Activated T-cell treated with anti-CD3 and anti-CD28 coated beads, Interleukin-2, amount 50 U/mL, for 72 hours (primary cell): ENCODE data around the gene PNISR. TPM values are rescaled to one million over a fixed set of nuclear protein-coding genes. Genes with fewer than 3 reads are reported as not detected.
A peak's percentile ranks its signal among the peaks of the same experiment; 100 is the strongest.

ENCODE experiments used
- ATAC-seq, 2 donors: fragments of 150-1000 bp; cut with Tn5 transposase; replicated peaks in 1 of 2; 2 replicates each; pipeline ENCODE4 v1.10.0; 2021; ENCODE audit warnings: moderate library complexity in 2 of 2, mild to moderate bottlenecking in 1 of 2
- DNase-seq, 2 donors: peaks; one replicate each; pipeline ENCODE4 v3.0.0; 2021 to 2022; ENCODE audit warnings: mixed read lengths in 1 of 2
- H3K27ac Mint-ChIP-seq: one replicate; pipeline ENCODE4 v1.8.0; 2022; ENCODE audit warnings: mild to moderate bottlenecking, moderate library complexity, mixed read lengths
- H3K27me3 Mint-ChIP-seq: one replicate; pipeline ENCODE4 v1.8.0; 2022; ENCODE audit warnings: low read depth, mixed read lengths
- H3K36me3 Mint-ChIP-seq, 2 donors: one replicate each; pipeline ENCODE4 v1.8.0; 2022; ENCODE audit warnings: mixed read lengths in 2 of 2, mild to moderate bottlenecking in 1 of 2; ENCODE audit not compliant: insufficient read depth in 2 of 2
- H3K4me1 Mint-ChIP-seq: one replicate; pipeline ENCODE4 v1.8.0; 2022; ENCODE audit warnings: low read depth, mixed read lengths
- H3K4me3 Mint-ChIP-seq, 2 donors: one replicate each; pipeline ENCODE4 v1.8.0; 2022; ENCODE audit warnings: mild to moderate bottlenecking in 2 of 2, mixed read lengths in 2 of 2, moderate library complexity in 2 of 2
- H3K9me3 Mint-ChIP-seq, 2 donors: one replicate each; pipeline ENCODE4 v1.8.0; 2022; ENCODE audit warnings: mixed read lengths in 2 of 2
- total RNA-seq, 2 donors: library from RNA; stranded (reverse); gene quantifications; one replicate each; pipeline ENCODE4 v1.2.3, GENCODE V29; 2022

The PNISR gene
- total RNA-seq, 2 donors from 2014 or later, result 183 to 192 TPM

DNA sequence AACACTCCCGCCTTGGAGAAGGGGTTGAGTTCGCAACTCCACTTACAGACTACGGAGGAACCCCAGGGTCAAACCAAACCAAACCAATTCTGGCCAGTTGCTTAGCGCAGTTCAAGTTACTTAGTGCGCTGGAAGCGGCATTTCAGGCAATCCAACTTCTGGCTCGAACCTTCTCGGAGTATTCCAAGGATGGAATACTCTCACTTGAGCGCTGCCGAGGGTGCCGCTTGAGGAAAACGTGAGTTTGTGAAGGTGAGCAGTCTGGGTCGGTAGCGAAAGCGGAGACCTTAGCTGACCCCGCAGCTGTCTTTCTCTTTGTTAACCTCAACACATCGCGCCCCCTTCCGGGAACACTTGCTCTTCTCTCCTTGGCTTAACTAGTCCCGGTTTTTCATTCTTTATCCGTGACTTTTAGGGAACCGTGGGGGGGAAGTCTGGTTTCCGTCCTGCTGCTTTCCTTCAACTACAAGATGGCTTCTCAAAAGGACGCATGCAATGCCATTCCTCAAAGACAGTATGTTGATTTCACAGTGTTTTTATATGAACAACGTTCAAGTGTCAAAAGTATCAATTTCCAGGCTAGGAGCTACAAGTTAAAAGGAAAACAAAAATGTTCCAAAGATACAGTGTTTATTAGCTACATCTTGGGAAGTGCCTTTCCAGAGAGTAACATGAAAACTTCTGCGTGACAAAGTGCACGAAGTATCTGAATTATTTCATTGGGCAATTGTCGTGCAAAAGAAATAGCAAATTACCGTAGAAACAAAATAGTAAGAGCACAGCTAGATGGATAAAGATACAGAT is 741 bp upstream of the PNISR start:
- Mint-ChIP-seq H3K4me3 (peak overlapping the region; percentile 91 to 95), H3K9me3 (no peaks in the 10 kb centered on the region), H3K27ac (peak overlapping the region; percentile 97), H3K4me1 (peaks cover 58% of the 10 kb centered on the region), H3K27me3 (no peaks in the 10 kb centered on the region), H3K36me3 (peaks cover 5 to 25% of the 10 kb centered on the region in 2 donors)
- ATAC-seq, result peak; percentile 49 to 60
- peak; percentile 66 to 67 for DNase-seq

DNA sequence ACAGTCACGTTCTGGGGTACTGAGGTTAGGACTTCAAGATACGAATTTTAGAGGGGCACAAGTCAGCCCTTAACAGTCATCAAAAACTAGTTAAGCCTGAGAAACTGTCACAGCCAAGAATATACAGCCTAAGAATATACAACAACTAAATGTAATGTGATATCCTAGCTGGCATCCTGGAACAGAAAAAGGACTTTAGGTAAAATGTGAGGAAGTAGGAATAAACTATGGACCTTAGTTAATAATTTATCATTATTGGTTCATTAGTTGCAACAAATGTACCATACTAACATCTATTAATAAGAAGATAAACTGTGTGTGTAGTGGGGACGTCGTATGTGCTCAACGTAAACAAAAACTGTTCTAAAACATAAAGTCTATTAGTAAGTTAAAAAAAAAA is 1.1 kb downstream of the PNISR start:
- H3K27ac Mint-ChIP-seq, result peak overlapping the region; percentile 97
- ATAC-seq (no peak), DNase-seq (no peak)
- peaks cover 69% of the 10 kb centered on the region for H3K4me1 Mint-ChIP-seq
- H3K4me3 Mint-ChIP-seq, result peak overlapping the region; percentile 91 to 95
- H3K36me3 Mint-ChIP-seq, result peaks cover 5 to 25% of the 10 kb centered on the region in 2 donors
- no peaks in the 10 kb centered on the region for H3K9me3 Mint-ChIP-seq
- H3K27me3 Mint-ChIP-seq, result no peaks in the 10 kb centered on the region

DNA sequence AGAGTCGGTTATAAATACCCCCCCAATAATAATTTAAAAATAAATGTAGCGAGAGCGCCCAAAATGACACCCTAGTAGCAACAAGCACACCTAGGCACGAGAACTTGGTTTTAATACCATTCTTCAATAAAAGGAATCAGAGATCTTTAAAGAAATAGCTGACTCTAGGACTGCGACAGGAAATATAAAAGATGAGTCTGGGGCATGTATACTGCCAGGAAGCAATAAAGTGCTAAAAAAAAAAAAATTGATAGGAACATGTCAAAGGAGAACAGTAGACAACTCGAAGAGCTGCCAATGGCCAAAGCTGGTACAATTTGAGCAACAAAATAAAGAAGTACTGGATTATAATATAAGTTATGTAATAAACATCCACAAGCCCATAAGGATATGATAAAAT is 2.2 kb downstream of the PNISR start:
- DNase-seq, result no peak
- peak overlapping the region; percentile 62 to 91 for H3K4me3 Mint-ChIP-seq
- no peaks in the 10 kb centered on the region for H3K27me3 Mint-ChIP-seq
- H3K9me3 Mint-ChIP-seq, result no peaks in the 10 kb centered on the region
- H3K4me1 Mint-ChIP-seq, result peaks cover 71% of the 10 kb centered on the region
- H3K36me3 Mint-ChIP-seq, result peaks cover 5 to 26% of the 10 kb centered on the region in 2 donors
- no peak for ATAC-seq
- peak overlapping the region; percentile 79 for H3K27ac Mint-ChIP-seq

DNA sequence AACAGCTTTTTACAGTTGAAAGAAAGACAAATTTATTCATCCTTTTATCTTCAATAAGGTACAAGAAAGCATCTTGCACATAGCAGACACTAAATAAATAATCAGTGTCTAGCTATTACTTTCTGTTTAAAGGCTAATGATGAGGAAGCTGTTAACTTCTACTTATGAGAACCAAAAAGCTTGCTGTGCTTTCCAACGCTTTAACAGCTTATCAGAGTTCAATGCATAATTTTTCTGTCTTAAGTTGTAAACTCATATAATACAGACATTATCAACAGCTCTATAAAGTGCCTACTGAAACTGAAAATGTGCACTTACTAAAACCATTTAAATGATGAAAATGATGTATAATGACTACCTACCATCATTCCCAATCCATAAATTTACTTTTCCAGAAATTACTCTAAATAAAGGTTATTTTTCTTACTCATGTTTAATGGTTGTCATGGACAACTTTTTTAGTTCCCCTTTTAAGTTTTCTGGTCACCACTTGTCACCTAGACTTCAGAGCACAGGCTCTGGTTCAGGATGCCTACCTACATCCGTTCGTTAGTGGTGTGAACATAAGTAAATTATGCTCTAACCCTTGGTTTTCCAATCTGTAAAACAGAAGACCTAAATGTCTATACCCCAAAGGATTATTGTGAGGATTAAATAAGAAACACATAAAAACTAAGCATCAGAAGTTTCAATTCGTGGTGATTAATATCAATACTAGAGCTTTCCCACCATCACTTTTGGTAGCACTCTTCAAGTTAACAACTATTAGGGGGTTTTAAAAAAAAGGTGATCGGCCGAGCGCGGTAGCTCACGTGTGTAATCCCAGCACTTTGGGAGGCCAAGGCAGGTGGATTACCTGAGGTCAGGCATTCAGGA is 8.0 kb downstream of the PNISR start:
- Mint-ChIP-seq H3K9me3 (no peaks in the 10 kb centered on the region), H3K27me3 (no peaks in the 10 kb centered on the region), H3K27ac (peak overlapping the region; percentile 39), H3K4me1 (peaks cover 63% of the 10 kb centered on the region), H3K36me3 (peaks cover 6 to 24% of the 10 kb centered on the region in 2 donors), H3K4me3 (peak overlapping the region; percentile 54 to 78)
- no peak for DNase-seq
- peak; percentile 31 to 38 for ATAC-seq

DNA sequence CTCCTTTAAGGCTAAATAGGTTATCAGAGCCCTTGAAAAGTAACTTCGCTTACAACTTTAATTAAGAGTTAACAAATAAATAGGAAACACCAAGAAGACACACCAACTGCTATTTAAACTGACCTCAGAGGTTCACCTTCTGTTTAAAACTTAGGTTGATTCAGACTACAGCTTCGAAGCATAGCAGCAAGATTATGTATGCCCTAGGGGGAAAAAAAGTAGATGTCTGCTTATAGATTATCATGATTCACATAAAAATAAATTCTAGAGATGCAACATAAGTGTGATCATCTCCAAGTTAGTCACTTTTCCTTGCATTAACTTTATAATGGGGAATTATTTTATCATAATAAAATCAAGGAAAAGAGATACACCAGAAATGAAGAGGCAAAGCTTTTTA is 8.9 kb downstream of the PNISR start:
- Mint-ChIP-seq H3K4me3 (no peak overlapping the region), H3K9me3 (no peaks in the 10 kb centered on the region), H3K27ac (peak overlapping the region; percentile 63), H3K4me1 (peaks cover 53% of the 10 kb centered on the region), H3K36me3 (peaks cover 4 to 19% of the 10 kb centered on the region in 2 donors), H3K27me3 (no peaks in the 10 kb centered on the region)
- ATAC-seq, result no peak
- DNase-seq, result no peak

DNA sequence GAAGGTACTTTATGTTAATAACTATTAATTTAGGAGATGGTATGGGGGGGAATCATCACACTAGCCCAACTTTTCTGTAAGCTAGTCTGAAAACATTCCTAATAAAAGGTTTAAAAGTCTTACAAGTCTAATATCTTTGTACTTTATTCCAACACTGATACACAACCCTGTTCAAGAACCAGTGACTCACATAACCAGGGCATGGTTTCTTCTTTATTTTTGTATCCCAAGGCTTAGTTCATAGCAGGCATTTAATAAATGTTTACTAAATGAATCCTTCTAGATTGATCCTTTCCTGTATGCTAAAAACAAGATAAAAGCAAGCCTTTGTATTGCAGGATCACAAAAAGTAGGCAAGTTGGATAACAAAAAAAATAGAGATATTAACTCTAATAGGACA is 9.7 kb downstream of the PNISR start:
- ATAC-seq, result no peak
- DNase-seq, result no peak
- no peak overlapping the region for H3K27ac Mint-ChIP-seq
- H3K4me3 Mint-ChIP-seq, result no peak overlapping the region
- H3K9me3 Mint-ChIP-seq, result no peaks in the 10 kb centered on the region
- H3K27me3 Mint-ChIP-seq, result no peaks in the 10 kb centered on the region
- H3K4me1 Mint-ChIP-seq, result peaks cover 46% of the 10 kb centered on the region
- peaks cover 4 to 17% of the 10 kb centered on the region in 2 donors for H3K36me3 Mint-ChIP-seq

DNA sequence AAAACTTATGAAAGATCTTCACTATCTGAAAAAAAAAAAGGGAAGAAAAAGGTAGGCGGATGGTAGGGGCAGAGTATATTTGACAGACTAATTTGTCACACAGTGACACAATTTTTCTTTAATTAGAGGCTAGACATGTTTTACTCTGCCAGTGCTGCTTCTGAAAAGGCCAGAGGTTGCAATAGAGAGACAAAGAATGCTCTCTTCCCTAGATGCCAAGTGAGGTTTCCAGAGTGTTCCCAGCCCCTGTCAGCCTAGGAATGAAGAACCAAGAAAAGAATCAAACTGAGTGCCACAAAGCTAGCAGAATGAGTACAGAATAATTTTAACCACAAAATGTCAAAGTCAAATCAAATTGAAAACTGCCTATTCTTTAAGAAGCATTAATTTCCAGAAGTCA is 13.0 kb downstream of the PNISR start:
- DNase-seq, result no peak
- Mint-ChIP-seq H3K9me3 (no peaks in the 10 kb centered on the region), H3K36me3 (peaks cover 2 to 32% of the 10 kb centered on the region in 2 donors), H3K27ac (peak overlapping the region; percentile 82), H3K4me1 (peaks cover 24% of the 10 kb centered on the region), H3K27me3 (no peaks in the 10 kb centered on the region), H3K4me3 (no peak overlapping the region)
- ATAC-seq, result no peak

DNA sequence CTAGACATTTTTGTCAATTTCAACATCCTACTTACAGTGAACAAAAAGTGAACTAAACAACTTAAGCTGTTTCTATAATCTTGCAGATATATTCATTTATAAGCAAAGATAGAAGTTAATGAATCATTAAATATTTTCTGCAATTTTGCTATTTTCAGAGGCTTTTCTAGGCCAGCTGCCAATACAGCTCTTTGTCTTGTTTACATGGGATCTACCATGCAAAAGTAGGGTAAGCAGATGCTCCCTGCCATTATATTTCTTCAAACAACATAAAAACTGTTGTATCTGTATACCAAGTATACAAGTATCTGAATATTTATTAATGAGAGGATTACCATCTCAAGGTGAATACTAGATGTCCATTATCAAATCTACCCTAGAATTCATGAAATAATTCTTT is 15.4 kb downstream of the PNISR start:
- Mint-ChIP-seq H3K4me3 (no peak overlapping the region), H3K36me3 (peaks cover 2 to 42% of the 10 kb centered on the region in 2 donors), H3K27me3 (no peaks in the 10 kb centered on the region), H3K4me1 (peaks cover 16% of the 10 kb centered on the region), H3K27ac (no peak overlapping the region), H3K9me3 (no peaks in the 10 kb centered on the region)
- DNase-seq (no peak), ATAC-seq (no peak)

DNA sequence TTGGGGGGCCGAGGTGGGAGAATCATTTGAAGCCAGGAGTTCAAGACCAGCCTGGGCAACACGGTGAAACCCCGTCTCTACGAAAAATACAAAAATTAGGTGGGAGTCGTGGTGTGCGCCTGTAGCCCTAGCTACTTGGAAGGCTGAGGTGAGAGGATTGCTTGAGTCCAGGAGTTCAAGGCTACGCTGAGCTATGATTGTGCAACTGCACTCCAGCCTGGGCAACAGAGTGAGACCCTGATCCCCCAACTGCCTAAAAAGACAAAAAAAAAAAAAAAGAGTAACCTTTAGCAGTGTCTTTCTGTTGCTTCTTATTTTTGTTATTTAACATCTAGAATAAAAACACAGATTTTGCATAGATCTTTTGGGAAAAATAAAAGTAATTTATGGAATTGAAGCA is 18.0 kb downstream of the PNISR start:
- Mint-ChIP-seq H3K9me3 (no peaks in the 10 kb centered on the region), H3K27me3 (no peaks in the 10 kb centered on the region), H3K36me3 (peaks cover 4 to 47% of the 10 kb centered on the region in 2 donors), H3K27ac (no peak overlapping the region), H3K4me3 (no peak overlapping the region), H3K4me1 (no peaks in the 10 kb centered on the region)
- DNase-seq, result no peak
- ATAC-seq, result no peak

DNA sequence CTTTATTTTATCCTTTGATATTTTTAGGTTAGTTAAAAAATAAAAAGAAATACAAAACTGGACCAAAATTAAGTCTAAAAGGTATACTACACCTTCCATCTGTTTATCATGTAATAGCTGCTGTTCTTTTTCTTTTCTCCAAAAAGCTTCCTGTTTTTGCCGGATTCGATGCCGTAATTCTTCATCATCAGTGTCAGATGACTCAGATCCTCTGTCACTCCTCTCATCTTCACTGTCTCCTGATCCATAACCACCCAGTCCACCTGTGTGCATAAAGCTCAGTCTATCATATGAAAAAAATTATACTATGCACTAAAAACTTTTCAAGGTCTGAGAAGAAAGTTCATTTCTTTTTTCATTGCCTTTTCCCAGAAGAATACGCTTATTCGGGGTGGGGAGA is 22.7 kb downstream of the PNISR start:
- no peaks in the 10 kb centered on the region for H3K4me1 Mint-ChIP-seq
- no peaks in the 10 kb centered on the region for H3K27me3 Mint-ChIP-seq
- no peaks in the 10 kb centered on the region for H3K9me3 Mint-ChIP-seq
- no peak overlapping the region for H3K4me3 Mint-ChIP-seq
- DNase-seq (no peak), ATAC-seq (no peak)
- no peak overlapping the region for H3K27ac Mint-ChIP-seq
- peaks cover 8 to 39% of the 10 kb centered on the region in 2 donors for H3K36me3 Mint-ChIP-seq

DNA sequence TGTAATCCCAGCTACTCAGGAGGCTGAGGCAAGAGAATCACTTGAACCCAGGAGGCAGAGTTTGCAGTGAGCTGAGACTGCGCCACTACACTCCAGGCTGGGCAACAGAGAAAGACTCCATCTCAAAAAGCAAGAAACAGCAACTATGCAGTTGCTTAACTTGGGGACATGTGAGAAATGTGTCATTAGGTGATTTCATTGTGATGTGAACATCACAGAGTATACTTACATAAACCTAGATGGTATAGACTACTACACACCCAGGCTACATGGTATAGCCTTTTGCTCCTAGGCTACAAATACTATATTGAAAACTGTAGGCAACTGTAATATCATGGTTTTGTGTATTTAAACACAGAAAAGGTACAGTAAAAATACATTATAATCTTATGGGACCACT is 27.8 kb downstream of the PNISR start:
- DNase-seq (no peak), ATAC-seq (no peak)
- no peak overlapping the region for H3K27ac Mint-ChIP-seq
- H3K9me3 Mint-ChIP-seq, result no peaks in the 10 kb centered on the region
- no peaks in the 10 kb centered on the region for H3K27me3 Mint-ChIP-seq
- H3K36me3 Mint-ChIP-seq, result peaks cover 4 to 13% of the 10 kb centered on the region in 2 donors
- H3K4me1 Mint-ChIP-seq, result peaks cover 18% of the 10 kb centered on the region
- no peak overlapping the region for H3K4me3 Mint-ChIP-seq

DNA sequence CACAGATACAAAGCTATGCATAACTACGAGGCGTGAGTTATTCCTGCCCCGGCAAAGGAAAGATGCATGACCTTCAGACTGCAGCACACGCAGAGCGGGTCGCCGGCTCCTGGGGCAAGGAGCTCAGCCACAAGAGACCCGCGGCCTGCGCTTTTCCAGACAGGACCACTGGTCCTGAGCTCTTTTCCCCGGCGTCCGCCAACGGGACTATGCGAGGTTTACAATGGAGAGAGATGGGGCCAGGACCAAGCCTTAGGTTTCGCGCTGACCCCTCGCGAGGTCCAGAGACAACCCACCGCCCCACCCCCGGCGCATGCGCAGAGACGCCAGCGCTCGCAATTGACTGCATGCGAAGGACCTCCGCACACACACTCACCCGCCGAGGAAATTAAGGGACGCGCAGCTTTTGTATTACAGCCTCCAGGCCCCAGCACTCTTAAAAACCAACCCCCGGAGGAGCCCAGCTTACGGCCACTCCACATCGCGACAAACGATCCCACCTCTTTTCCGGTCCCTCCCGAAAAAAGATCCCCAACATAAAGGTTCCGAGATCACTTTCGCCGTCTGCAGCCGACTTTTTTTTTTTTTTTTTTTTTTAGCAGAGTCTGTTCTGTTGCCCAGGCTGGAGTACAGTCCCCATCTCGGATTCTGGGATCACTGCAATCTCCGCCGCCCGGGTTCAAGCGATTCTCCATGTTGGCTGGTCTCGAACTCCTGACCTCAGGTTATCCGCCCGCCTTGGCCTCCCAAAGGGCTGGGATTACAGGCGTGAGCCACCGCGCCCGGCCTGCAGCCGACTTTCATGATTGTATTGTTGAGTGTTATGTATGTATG is 31.2 kb downstream of the PNISR start, which contains the start of gene COQ3:
Gene COQ3, minus strand, starts transcription at position 498 of the 834 bp plus-strand sequence. Its CDS starts 16 bp downstream, at position 482.
- Mint-ChIP-seq H3K4me3 (peak within 1 kb of the TSS; percentile 93 to 97), H3K27ac (peak within 1 kb of the TSS; percentile 98), H3K27me3 (no peaks in the 10 kb centered on the region), H3K36me3 (peaks cover 0 to 2% of the 10 kb centered on the region in 2 donors), H3K4me1 (peaks cover 20% of the 10 kb centered on the region), H3K9me3 (no peaks in the 10 kb centered on the region)
- DNase-seq, result peak; percentile 76 to 78
- peak; percentile 90 for ATAC-seq
